GM21825 (cell line): ENCODE results near the gene DUSP3.

ENCODE experiments used
- ATAC-seq: cut with Tn5 transposase; IDR thresholded peaks from one replicate; pipeline ENCODE4 v1.9.1; 2021; ENCODE audit warnings: mild to moderate bottlenecking, moderate library complexity; ENCODE audit not compliant: unreplicated experiment

DUSP3 gene

GRCh38 chr17:43778337-43779144 lies at the start of gene DUSP3:
Gene DUSP3 (minus strand): TSS chr17:43778977. CDS start chr17:43778924, 53 bp downstream.
- peak; percentile 83 for ATAC-seq

GRCh38 chr17:43827596-43827995 lies 48.8 kb upstream of the DUSP3 start:
- ATAC-seq: no peak

- ATAC-seq: no peak
These were observed 47.4 kb upstream of the DUSP3 start for GRCh38 chr17:43826206-43826605.

- ATAC-seq: no peak
These were observed 46.8 kb upstream of the DUSP3 start for GRCh38 chr17:43825567-43825966.

- no peak for ATAC-seq
These were observed 44.7 kb upstream of the DUSP3 start for GRCh38 chr17:43823350-43824084.

- no peak for ATAC-seq
These were observed 43.9 kb upstream of the DUSP3 start for GRCh38 chr17:43822570-43823190.

- no peak for ATAC-seq
These were observed 42.0 kb upstream of the DUSP3 start for GRCh38 chr17:43820759-43821158.

GRCh38 chr17:43818966-43819365 lies 40.2 kb upstream of the DUSP3 start:
- no peak for ATAC-seq

GRCh38 chr17:43817826-43818225 lies 39.0 kb upstream of the DUSP3 start:
- ATAC-seq: no peak

- no peak for ATAC-seq
These were observed 37.9 kb upstream of the DUSP3 start for GRCh38 chr17:43816336-43817320.

- no peak for ATAC-seq
These were observed 35.9 kb upstream of the DUSP3 start for GRCh38 chr17:43814714-43815113.

- ATAC-seq: no peak
These were observed 35.2 kb upstream of the DUSP3 start for GRCh38 chr17:43814026-43814425.

- ATAC-seq: no peak
These were observed 34.6 kb upstream of the DUSP3 start for GRCh38 chr17:43813386-43813785.

GRCh38 chr17:43812396-43813265 lies 33.9 kb upstream of the DUSP3 start:
- ATAC-seq: no peak

GRCh38 chr17:43810823-43811222 lies 32.0 kb upstream of the DUSP3 start:
- no peak for ATAC-seq

- no peak for ATAC-seq
These were observed 31.5 kb upstream of the DUSP3 start for GRCh38 chr17:43810226-43810715.

- no peak for ATAC-seq
These were observed 30.3 kb upstream of the DUSP3 start for GRCh38 chr17:43809121-43809520.

- ATAC-seq: no peak
These were observed 29.3 kb upstream of the DUSP3 start for GRCh38 chr17:43808076-43808475.

- ATAC-seq: no peak
These were observed 26.3 kb upstream of the DUSP3 start for GRCh38 chr17:43805117-43805516.
